Stimulated activated CD4-positive, alpha-beta T cell treated with anti-CD3 and anti-CD28 coated beads, Interleukin-15, amount 100 ng/mL, for 1 hour (primary cell): ENCODE results near the gene FMN2.

Source experiments
- DNase-seq, 2 donors: peaks; one replicate each; pipeline ENCODE4 v3.0.0-alpha.2; 2020; ENCODE audit warnings: low read depth in 1 of 2, low spot score in 1 of 2

Gene FMN2

GRCh38 chr1:240096974-240097373 is 5.3 kb downstream of the FMN2 start:
- DNase-seq, result no peak

- no peak for DNase-seq
Observed at GRCh38 chr1:240098534-240098933, 6.9 kb downstream of the FMN2 start.

DNA sequence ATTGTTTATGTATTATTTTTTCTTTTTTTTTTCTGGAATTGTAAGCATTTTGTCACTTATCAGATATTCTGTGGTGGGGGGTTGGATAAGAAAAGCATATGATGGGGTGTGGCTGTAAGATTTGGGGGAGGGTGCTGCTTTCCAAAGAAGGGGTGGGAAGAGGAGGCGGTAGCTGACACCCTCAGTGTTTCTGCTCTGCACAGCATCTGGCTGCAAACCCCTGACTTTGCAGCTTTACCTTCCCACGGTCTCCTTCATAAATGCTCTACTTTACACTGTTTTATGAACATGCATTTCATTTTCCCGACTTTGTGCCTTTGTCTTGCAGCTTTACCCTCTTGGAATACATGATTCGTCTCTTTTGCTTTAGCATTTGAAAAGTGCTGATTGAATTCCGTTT is 7.6 kb downstream of the FMN2 start:
- DNase-seq, result no peak

- DNase-seq, result no peak
Observed at GRCh38 chr1:240099748-240100147, 8.1 kb downstream of the FMN2 start.

DNA sequence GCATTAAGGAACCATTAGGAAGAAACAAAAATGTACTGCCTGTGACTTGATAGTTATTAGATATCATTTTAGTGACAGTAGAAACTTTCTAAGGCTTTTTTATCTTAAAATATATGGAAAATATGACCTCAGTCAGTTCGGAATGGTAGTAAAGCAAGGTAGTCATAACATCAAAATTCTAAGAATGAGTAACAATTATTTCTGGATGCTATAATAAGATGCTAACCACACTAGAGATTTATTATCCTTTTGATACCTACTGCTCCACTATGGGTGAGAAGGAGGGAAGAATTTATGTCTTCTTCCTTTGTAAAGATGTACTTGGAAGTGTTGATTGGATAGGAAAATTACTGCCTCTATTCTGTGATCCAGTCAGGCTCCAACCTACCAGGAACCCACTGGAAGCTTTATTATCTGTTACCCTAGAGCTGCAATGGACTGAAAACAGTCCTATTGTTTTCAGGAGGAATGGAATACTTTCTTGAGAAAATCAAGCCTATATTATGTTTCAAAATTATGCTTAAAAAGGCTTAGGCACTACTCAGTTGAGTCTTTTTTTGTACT is 8.8 kb downstream of the FMN2 start:
- no peak for DNase-seq

- no peak for DNase-seq
Observed at GRCh38 chr1:240101306-240101705, 9.6 kb downstream of the FMN2 start.

GRCh38 chr1:240101737-240102136 is 10.1 kb downstream of the FMN2 start:
- DNase-seq, result no peak

- no peak for DNase-seq
Observed at GRCh38 chr1:240104672-240105071, 13.0 kb downstream of the FMN2 start.

GRCh38 chr1:240107058-240107684 is 15.5 kb downstream of the FMN2 start:
- DNase-seq, result no peak

GRCh38 chr1:240109130-240109529 is 17.4 kb downstream of the FMN2 start:
- no peak for DNase-seq

GRCh38 chr1:240109920-240110636 is 18.4 kb downstream of the FMN2 start:
- DNase-seq, result no peak

DNA sequence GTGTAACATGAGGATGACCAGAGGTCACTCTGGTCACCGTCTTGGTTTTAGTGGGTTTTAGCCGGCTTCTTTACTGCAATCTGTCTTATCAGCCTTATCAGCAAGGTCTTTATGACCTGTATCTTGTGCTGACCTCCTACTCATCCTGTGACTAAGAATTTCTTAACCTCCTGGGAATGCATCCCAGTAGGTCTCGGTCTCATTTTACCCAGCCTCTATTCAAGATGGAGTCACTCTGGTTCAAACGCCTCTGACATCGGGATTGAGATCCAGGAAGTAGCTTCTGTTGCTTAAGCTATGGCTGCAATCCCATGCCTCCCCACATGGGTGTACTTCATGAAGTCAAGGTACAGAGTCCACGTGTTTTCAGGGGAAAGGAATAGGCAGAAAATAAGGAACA is 19.9 kb downstream of the FMN2 start:
- DNase-seq, result no peak

DNA sequence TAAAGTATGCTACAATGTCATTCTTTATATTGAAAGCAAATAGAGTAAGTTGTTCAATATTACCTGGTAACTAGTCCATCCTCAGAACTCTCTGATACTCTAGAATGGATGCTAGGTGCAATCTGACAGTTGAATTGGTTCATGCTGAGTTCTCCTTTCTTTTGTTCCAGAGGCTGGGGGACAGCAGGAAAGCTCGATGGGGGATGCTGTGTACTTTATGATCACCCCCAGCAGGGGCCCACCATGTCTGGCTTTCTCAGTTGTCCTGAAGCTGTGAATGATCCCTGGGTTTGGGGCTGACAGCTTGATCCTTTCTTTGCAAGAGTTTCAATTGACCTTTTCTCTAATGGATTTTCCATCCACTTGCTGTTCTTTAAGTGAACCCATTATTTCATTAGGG is 22.5 kb downstream of the FMN2 start:
- DNase-seq, result no peak

DNA sequence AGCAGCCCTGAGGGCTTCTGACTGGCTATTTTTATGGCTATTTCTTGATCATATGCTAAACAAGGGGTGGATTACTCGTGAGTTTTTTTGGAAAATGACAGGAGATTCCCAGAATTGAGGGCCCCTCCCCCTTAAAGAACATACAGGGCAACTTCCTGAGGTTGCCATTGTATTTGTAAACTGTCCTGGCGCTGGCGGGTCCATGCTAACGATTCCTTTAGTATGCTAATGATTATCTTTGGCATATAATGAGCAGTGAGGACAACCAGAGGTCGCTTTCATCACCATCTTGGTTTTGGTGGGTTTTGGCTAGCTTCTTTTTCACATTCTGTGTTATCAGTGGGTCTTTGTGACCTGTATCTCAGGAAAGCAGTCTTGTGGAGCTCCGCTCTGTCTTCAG is 24.1 kb downstream of the FMN2 start:
- no peak for DNase-seq

GRCh38 chr1:240116831-240117769 is 25.4 kb downstream of the FMN2 start:
- no peak for DNase-seq

DNA sequence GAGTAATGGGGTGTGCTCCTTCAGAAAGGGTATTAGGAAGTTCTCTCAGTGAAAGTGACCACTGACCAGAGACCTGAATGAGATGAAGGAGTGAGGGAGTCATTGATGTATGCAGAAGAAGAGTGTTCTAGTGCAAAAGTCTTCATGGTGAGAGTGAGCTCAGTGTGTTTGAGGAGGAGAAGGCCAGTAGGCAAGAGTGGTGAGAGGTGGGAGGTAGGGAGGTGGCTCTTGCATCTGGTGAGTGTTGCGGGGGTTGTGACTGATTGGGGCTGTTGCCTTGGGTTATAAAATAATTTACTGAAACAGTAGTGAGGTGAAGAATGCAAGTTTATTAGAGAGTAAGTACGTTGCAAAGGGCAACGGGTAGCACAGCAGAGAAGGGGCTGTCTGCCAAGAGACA is 26.2 kb downstream of the FMN2 start:
- no peak for DNase-seq

DNA sequence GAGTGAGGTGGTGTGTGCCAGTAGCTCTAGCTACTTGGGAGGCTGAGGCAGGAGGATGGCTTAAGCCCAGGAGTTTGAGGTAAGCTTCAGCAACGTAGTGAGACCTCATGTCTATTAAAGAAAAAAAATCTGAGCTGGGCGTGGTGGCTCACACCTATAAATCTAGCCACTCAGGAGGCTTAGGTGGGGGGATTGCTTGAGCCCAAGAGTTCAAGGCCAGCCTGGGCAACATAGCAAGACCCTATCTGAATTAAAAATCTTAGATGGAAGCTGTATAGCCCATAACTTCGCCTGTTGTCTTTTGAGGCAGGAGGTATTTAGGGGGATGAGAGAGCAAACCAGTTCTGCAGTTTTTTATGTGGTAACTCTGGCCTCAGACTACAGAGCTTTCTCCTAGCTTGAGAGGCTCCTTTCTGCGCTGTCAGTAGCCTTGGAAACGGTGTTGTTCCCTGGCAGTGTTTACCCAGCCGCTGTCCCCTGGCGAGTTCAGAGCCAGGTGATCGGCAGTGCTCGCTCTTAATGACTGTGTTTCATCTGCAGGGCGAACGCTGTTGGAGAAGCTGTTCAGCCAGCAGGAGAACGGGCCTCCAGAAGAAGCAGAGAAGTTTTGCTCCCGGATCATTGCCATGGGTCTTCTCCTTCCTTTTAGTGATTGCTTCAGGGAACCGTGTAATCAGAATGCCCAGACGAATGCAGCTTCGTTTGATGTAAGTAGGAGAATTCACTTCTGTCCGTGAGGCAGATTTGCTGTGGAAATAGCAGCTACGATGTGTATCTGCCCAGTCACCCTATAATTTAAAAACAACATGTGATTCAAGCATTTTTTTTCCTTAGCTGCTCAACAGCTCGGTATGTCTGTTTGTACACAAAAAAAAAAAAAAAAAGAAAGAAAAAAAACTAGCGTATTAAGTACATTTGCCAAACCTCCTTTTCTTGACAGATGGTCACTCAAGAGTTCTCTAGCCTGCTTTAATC is 31.2 kb downstream of the FMN2 start:
- DNase-seq, result no peak

- no peak for DNase-seq
Observed at GRCh38 chr1:240126821-240127220, 35.1 kb downstream of the FMN2 start.

DNA sequence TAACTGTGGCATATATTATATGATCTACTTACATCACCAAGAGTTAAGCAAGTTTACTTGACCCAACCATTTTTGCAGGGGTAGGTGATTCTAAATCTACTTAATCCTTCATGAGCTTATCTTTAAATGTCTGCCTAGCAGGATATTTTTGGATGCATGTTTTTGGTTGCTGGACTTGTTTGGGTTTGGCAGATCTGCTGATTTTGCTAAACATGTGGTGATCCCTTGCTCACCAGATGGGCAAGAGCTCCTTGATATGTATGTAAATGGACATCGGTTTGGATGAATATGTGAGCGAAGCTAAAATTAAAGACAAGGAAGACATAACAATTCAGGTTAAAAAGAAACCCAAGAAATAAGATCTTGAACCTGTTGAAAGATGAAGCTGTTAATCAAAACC is 36.7 kb downstream of the FMN2 start:
- DNase-seq, result no peak

DNA sequence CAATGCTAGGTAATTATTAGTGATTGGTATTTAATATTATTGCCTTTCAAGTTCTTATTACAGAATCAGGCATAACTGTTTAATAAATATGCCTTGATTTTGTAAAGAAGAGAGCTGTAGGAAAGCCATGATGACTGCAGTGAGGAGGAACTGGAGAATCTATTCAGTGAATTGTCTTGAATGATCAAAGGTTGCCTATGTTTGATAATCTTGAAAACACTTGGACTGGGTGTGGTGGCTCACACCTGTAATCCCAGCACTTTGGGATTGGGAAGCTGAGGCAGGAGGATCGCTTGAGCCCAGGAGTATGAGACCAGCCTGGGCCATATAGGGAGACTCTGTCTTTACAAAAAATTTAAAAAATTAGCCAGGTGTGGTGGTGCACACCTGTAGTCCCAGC is 42.4 kb downstream of the FMN2 start:
- no peak for DNase-seq

- no peak for DNase-seq
Observed at GRCh38 chr1:240134596-240134995, 42.9 kb downstream of the FMN2 start.
